Endothelial cell of umbilical vein (primary cell): ENCODE data around the gene KCNMA1. TPM values are rescaled to one million over a fixed set of nuclear protein-coding genes. Genes with fewer than 3 reads are reported as not detected.

Experiments used
- BruUV-seq: library from RNA; stranded (reverse); fragments of 400-500 nt; replicated peaks from 2 replicates; lab custom pipeline; 2021; lab: Mats Ljungman, UMichigan
- CTCF ChIA-PET: fragments of 300-600, 350-600 bp; sonication (Branson Sonifier 250); formaldehyde crosslinking; loops from one replicate; lab custom pipeline; 2021; ENCODE audit warnings: antibody characterized with exemption, inconsistent platforms; lab: Charles Lee
- POLR2A ChIA-PET: fragments of 300-600, 350-600 bp; sonication (Branson Sonifier 250); formaldehyde crosslinking; loops from one replicate; lab custom pipeline; 2021; ENCODE audit warnings: antibody characterized with exemption, inconsistent platforms; lab: Charles Lee
- DNase-seq: peaks from one replicate; pipeline ENCODE4 v3.0.0-alpha.2; 2011; ENCODE audit warnings: low read depth, low spot score
- FAIRE-seq: peaks from 2 replicates; lab custom pipeline; 2011; peaks lifted over from hg19 to GRCh38; lab: Jason Lieb, UNC
- H2AFZ ChIP-seq: 2 replicates; pipeline ENCODE4 v1.6.0; 2012; ENCODE audit warnings: low read depth, low read length, control low read depth, inconsistent platforms
- H3K27ac ChIP-seq: 2 replicates; pipeline ENCODE4 v1.5.1; 2011; ENCODE audit warnings: low read depth, mild to moderate bottlenecking, control low read depth, low read length, moderate library complexity; ENCODE audit not compliant: insufficient read depth
- H3K27me3 ChIP-seq, 2 experiments: 2 replicates each; pipeline versions ENCODE4 v1.6.0 to v1.6.1; 2011; ENCODE audit warnings: low read length in 2 of 2, mixed read lengths in 1 of 2; ENCODE audit not compliant: control insufficient read depth in 2 of 2, insufficient read depth in 2 of 2
- H3K36me3 ChIP-seq, 2 experiments: 2 replicates in 1 of 2; 3 replicates in 1 of 2; pipeline ENCODE4 v1.5.1; 2011; ENCODE audit warnings: low read length in 2 of 2, mild to moderate bottlenecking in 1 of 2, moderate library complexity in 1 of 2; ENCODE audit not compliant: control insufficient read depth in 2 of 2, insufficient read depth in 2 of 2; ENCODE audit errors: extremely low read depth in 1 of 2
- H3K4me1 ChIP-seq: 3 replicates; pipeline ENCODE4 v1.5.1; 2011; ENCODE audit warnings: mild to moderate bottlenecking, low read length; ENCODE audit not compliant: control insufficient read depth, insufficient read depth; ENCODE audit errors: extremely low read depth
- H3K4me2 ChIP-seq: 2 replicates; pipeline ENCODE4 v1.6.1; 2011; ENCODE audit warnings: low read length, control low read depth, mixed read lengths; ENCODE audit not compliant: insufficient read depth
- H3K4me3 ChIP-seq, 3 experiments: fragments of 200-600 bp in 1 of 3; sonication (generic), shearing (Covaris generic) in 1 of 3; replicated peaks in 1 of 3; 2 replicates each; pipeline ENCODE4 v1.5.1; 2011 to 2016; ENCODE audit warnings: control low read depth in 3 of 3, low read length in 3 of 3, mild to moderate bottlenecking in 2 of 3, inconsistent platforms in 1 of 3, low read depth in 1 of 3, moderate library complexity in 1 of 3; ENCODE audit not compliant: insufficient read depth in 1 of 3
- H3K79me2 ChIP-seq: 2 replicates; pipeline ENCODE4 v1.6.0; 2012; ENCODE audit warnings: low read length, inconsistent platforms; ENCODE audit not compliant: control insufficient read depth, insufficient read depth
- H3K9ac ChIP-seq: replicated peaks from 2 replicates; pipeline ENCODE3; 2011; ENCODE audit warnings: low read length, control low read depth; ENCODE audit not compliant: insufficient read depth; ENCODE audit errors: extremely low read depth
- H3K9me1 ChIP-seq: replicated peaks from 3 replicates; pipeline ENCODE4 v1.6.0; 2011; ENCODE audit warnings: mild to moderate bottlenecking, low read length; ENCODE audit not compliant: control insufficient read depth, insufficient read depth; ENCODE audit errors: extremely low read depth
- H3K9me3 ChIP-seq: replicated peaks from 2 replicates; pipeline ENCODE4 v1.5.1; 2012; ENCODE audit warnings: low read length, inconsistent platforms; ENCODE audit not compliant: control insufficient read depth, insufficient read depth
- H4K20me1 ChIP-seq: replicated peaks from 2 replicates; pipeline ENCODE3; 2011; ENCODE audit warnings: mild to moderate bottlenecking, low read length; ENCODE audit not compliant: control insufficient read depth, insufficient read depth; ENCODE audit errors: extremely low read depth
- EZH2 ChIP-seq: IDR thresholded peaks from 2 replicates; pipeline ENCODE4 v1.6.1; 2012; ENCODE audit warnings: borderline replicate concordance, low read depth, mild to moderate bottlenecking, moderate library complexity, low read length, inconsistent platforms; ENCODE audit not compliant: severe bottlenecking
- FOS ChIP-seq: IDR thresholded peaks from 2 replicates; pipeline ENCODE4 v1.6.1; 2011; ENCODE audit warnings: mild to moderate bottlenecking, low read length, moderate library complexity, borderline replicate concordance; ENCODE audit not compliant: insufficient read depth
- GATA2 ChIP-seq: IDR thresholded peaks from 2 replicates; pipeline ENCODE4 v1.7.0; 2011; ENCODE audit warnings: low read depth, mild to moderate bottlenecking, moderate library complexity, mixed read lengths, low read length; ENCODE audit not compliant: insufficient read length, insufficient read depth
- JUN ChIP-seq: IDR thresholded peaks from 2 replicates; pipeline ENCODE4 v1.6.1; 2011; ENCODE audit warnings: borderline replicate concordance, low read depth; ENCODE audit not compliant: insufficient read length, insufficient read depth
- MYC ChIP-seq: IDR thresholded peaks from one replicate; pipeline ENCODE4 v1.6.1; 2011; ENCODE audit warnings: mild to moderate bottlenecking, low read depth, low read length
- POLR2A ChIP-seq: IDR thresholded peaks from 2 replicates; pipeline ENCODE4 v1.6.1; 2012; ENCODE audit warnings: low read depth, mild to moderate bottlenecking, control low read depth, low read length
- POLR2AphosphoS5 ChIP-seq: IDR thresholded peaks from 2 replicates; pipeline ENCODE4 v1.6.1; 2012; ENCODE audit warnings: low read depth, mild to moderate bottlenecking, control low read depth, low read length, moderate library complexity; ENCODE audit not compliant: insufficient read depth
- dilution Hi-C: fragments of 300-500 bp; cut with MboI; formaldehyde crosslinking; loops from one replicate; pipeline ENCODE4 v1.15.0; 2019; ENCODE audit warnings: low sequenced_read_pairs; ENCODE audit not compliant: extremely low pct_ligation_motif_present
- intact Hi-C: fragments of 100-400 bp; cut with micrococcal nuclease; formaldehyde crosslinking; loops from one replicate; pipeline ENCODE4 v1.10.0; 2022
- polyA plus RNA-seq, 4 experiments: library from polyadenylated mRNA; depleted of rRNA in 3 of 4; stranded (reverse) in 3 of 4; unstranded in 1 of 4; fragments of >200 nt; gene quantifications; 2 replicates each; pipeline versions ENCODE4 v1.2.1 to v1.2.3, GENCODE V29; 2011 to 2012; ENCODE audit warnings: missing spikeins in 1 of 4
- total RNA-seq: library from RNA; stranded (reverse); gene quantifications from 2 replicates; pipeline ENCODE4 v1.2.3, GENCODE V29; 2021
- TF ChIP-seq, protein P1 (sequence below): IDR thresholded peaks from 2 replicates; pipeline ENCODE4 v1.6.1; 2011; ENCODE audit not compliant: insufficient read depth, insufficient read length
- TF ChIP-seq, protein P2 (sequence below), 2 donors: IDR thresholded peaks; 1 replicate in 1 of 2; 2 replicates in 1 of 2; pipeline ENCODE4 v1.5.1; 2011; ENCODE audit warnings: low read length in 2 of 2, mild to moderate bottlenecking in 2 of 2, moderate library complexity in 2 of 2, control low read depth in 1 of 2, inconsistent platforms in 1 of 2, low read depth in 1 of 2; ENCODE audit not compliant: insufficient read depth in 1 of 2; ENCODE audit errors: extremely low read depth in 1 of 2

KCNMA1 gene
- total and polyA plus RNA-seq, 2 donors (not counting 3 experiments of a cell fraction or from before 2014, with no cell fraction given) = 0.10 to 0.82 TPM

DNA sequence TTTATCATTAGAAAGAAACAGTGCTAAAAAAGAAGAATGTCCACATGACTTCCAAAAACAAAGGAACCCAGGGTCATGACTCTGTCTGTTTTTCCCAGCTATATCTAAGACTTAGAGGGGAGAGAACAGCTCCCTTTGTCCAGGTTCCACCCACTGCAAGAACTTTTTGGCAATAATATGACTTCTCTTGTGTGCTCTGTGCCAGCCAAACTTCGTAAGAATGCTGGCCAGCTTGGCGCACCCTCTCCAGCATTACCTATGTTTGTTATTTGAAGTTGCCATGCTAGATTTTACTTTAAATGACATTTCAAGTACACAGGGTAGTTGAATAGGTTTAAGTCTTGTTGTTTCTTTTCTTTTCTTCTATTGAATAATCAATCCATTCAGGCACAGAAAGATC, 371.4 kb downstream of the KCNMA1 start:
- Histone ChIP-seq H3K27ac (no peak overlapping the region), H3K27me3 (peaks cover 0 to 4% of the 10 kb centered on the region in 2 experiments), H3K9me1 (no peaks in the 10 kb centered on the region), H3K4me2 (no peak overlapping the region), H3K4me1 (no peaks in the 10 kb centered on the region), H3K4me3 (no peak overlapping the region), H3K9ac (no peak overlapping the region), H2AFZ (no peak overlapping the region), H3K9me3 (no peaks in the 10 kb centered on the region), H3K36me3 (no peaks in the 10 kb centered on the region), H3K79me2 (no peaks in the 10 kb centered on the region), H4K20me1 (no peaks in the 10 kb centered on the region)
- FAIRE-seq (no peak), DNase-seq (no peak)
- dilution Hi-C loops = no loop called here
- intact Hi-C loops = no loop called here
- CTCF ChIA-PET = interaction anchor here (0.7 to 1.6 kb wide), 3 partner anchors 13 to 126 kb away, joined by 3 to 4 read pairs (median 3); no protein-coding TSS in a partner anchor
- TF ChIP-seq FOS (no peak), JUN (no peak), POLR2A (no peak)
- TF ChIP-seq, protein P1, sequence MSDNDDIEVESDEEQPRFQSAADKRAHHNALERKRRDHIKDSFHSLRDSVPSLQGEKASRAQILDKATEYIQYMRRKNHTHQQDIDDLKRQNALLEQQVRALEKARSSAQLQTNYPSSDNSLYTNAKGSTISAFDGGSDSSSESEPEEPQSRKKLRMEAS = no peak
- POLR2A ChIA-PET = no interaction called here
- BruUV-seq = no TSS peak

DNA sequence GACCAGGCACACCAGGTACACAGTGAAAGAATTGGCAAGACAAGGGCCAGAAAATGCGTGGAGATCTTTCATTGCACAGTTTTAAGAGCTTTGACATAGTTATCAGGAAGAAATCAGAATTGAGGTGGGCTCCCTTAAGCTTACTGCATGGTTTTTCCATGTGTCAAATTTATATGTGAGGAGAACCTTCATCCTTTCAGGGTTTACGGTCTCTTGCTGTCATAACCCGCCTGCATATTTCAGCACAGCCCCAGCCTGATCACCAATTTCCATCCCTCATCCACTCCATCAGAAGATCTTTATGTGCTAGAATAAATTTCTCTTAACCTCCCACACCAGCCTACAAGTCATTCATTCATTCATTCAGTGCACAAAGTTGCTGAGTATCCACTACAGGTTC, 373.1 kb downstream of the KCNMA1 start:
- no peaks in the 10 kb centered on the region for H3K9me1 ChIP-seq
- no peak overlapping the region for H3K9ac ChIP-seq
- no peak for FAIRE-seq
- peaks cover 0 to 3% of the 10 kb centered on the region in 2 experiments for H3K27me3 ChIP-seq
- H3K4me1 ChIP-seq = no peaks in the 10 kb centered on the region
- dilution Hi-C loops = no loop called here
- no peak overlapping the region for H2AFZ ChIP-seq
- DNase-seq = no peak
- POLR2A ChIA-PET = no interaction called here
- CTCF ChIA-PET = no interaction called here
- H3K4me3 ChIP-seq = no peak overlapping the region
- TF ChIP-seq GATA2 = no peak
- no peak for TF ChIP-seq MYC
- no peak for TF ChIP-seq POLR2A
- no peak for TF ChIP-seq FOS
- TF ChIP-seq, protein P1 = no peak
- TF ChIP-seq POLR2AphosphoS5 = no peak
- no peak for TF ChIP-seq EZH2
- TF ChIP-seq, protein P2, sequence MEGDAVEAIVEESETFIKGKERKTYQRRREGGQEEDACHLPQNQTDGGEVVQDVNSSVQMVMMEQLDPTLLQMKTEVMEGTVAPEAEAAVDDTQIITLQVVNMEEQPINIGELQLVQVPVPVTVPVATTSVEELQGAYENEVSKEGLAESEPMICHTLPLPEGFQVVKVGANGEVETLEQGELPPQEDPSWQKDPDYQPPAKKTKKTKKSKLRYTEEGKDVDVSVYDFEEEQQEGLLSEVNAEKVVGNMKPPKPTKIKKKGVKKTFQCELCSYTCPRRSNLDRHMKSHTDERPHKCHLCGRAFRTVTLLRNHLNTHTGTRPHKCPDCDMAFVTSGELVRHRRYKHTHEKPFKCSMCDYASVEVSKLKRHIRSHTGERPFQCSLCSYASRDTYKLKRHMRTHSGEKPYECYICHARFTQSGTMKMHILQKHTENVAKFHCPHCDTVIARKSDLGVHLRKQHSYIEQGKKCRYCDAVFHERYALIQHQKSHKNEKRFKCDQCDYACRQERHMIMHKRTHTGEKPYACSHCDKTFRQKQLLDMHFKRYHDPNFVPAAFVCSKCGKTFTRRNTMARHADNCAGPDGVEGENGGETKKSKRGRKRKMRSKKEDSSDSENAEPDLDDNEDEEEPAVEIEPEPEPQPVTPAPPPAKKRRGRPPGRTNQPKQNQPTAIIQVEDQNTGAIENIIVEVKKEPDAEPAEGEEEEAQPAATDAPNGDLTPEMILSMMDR (IDR thresholded peaks at IDR 0.05; ENCODE audit: extremely low read depth in 1 of 2, insufficient read depth in 1 of 2, low read depth in 1 of 2, low read length in 2 of 2) = no peak
- TF ChIP-seq JUN = no peak
- intact Hi-C loops = no loop called here
- no peaks in the 10 kb centered on the region for H3K79me2 ChIP-seq
- no TSS peak for BruUV-seq
- no peak overlapping the region for H3K27ac ChIP-seq
- H4K20me1 ChIP-seq = no peaks in the 10 kb centered on the region
- H3K36me3 ChIP-seq = no peaks in the 10 kb centered on the region
- H3K9me3 ChIP-seq = no peaks in the 10 kb centered on the region
- H3K4me2 ChIP-seq = no peak overlapping the region
